GM23338 (cell line): ENCODE results near the gene CBX2. TPM values are rescaled to one million over a fixed set of nuclear protein-coding genes. Genes with fewer than 3 reads are reported as not detected.

ENCODE experiments used
- ATAC-seq: fragments of 200-7000 bp; cut with Tn5 transposase; 3 replicates; pipeline ENCODE4 v1.9.1; 2020
- DNase-seq: peaks from one replicate; pipeline ENCODE4 v3.0.0-alpha.2; 2015; ENCODE audit warnings: low spot score
- H2AFZ ChIP-seq: fragments of 200-600 bp; sonication (generic); 2 replicates; pipeline ENCODE4 v1.8.0; 2016; ENCODE audit warnings: antibody characterized with exemption, mild to moderate bottlenecking, moderate library complexity
- H3F3A ChIP-seq: fragments of 200-600 bp; sonication (generic); replicated peaks from 2 replicates; pipeline ENCODE4 v1.8.0; 2017; ENCODE audit warnings: antibody characterized with exemption, mixed run types, low read depth
- H3K27ac ChIP-seq: fragments of 200-600 bp; sonication (generic); 2 replicates; pipeline ENCODE4 v1.6.1; 2016; ENCODE audit warnings: low read depth
- H3K27me3 ChIP-seq: fragments of 200-600 bp; sonication (generic); 2 replicates; pipeline ENCODE4 v1.8.0; 2016; ENCODE audit warnings: mild to moderate bottlenecking, mixed run types, moderate library complexity; ENCODE audit not compliant: insufficient read depth
- H3K36me3 ChIP-seq: fragments of 200-600 bp; sonication (generic); 2 replicates; pipeline ENCODE4 v1.8.0; 2016; ENCODE audit warnings: mild to moderate bottlenecking; ENCODE audit not compliant: insufficient read depth
- H3K4me1 ChIP-seq: fragments of 200-600 bp; sonication (generic); 2 replicates; pipeline ENCODE4 v1.8.0; 2016; ENCODE audit warnings: mild to moderate bottlenecking, moderate library complexity; ENCODE audit not compliant: insufficient read depth
- H3K4me2 ChIP-seq: fragments of 200-600 bp; sonication (generic); 2 replicates; pipeline ENCODE4 v1.7.1; 2017; ENCODE audit warnings: mixed run types
- H3K4me3 ChIP-seq: fragments of 200-600 bp; sonication (generic); 2 replicates; pipeline ENCODE4 v1.6.1; 2016; ENCODE audit warnings: mixed run types
- H3K79me2 ChIP-seq: fragments of 200-600 bp; sonication (generic); replicated peaks from 2 replicates; pipeline ENCODE4 v1.8.0; 2017; ENCODE audit warnings: mild to moderate bottlenecking; ENCODE audit not compliant: insufficient read depth
- H3K9me2 ChIP-seq: fragments of 200-600 bp; sonication (generic); 2 replicates; pipeline ENCODE4 v1.8.0; 2017; ENCODE audit not compliant: insufficient read depth
- H4K20me1 ChIP-seq: fragments of 200-600 bp; sonication (generic); replicated peaks from 2 replicates; pipeline ENCODE4 v1.8.0; 2017; ENCODE audit warnings: mild to moderate bottlenecking; ENCODE audit not compliant: insufficient read depth
- H3K27ac Mint-ChIP-seq: 2 replicates; pipeline ENCODE4 v1.8.0; 2020; ENCODE audit warnings: inconsistent platforms, mild to moderate bottlenecking, moderate library complexity, mixed read lengths
- H3K27me3 Mint-ChIP-seq: 3 replicates; pipeline ENCODE4 v1.8.0; 2022; ENCODE audit warnings: low read depth, mild to moderate bottlenecking, moderate library complexity, mixed read lengths, inconsistent platforms; ENCODE audit not compliant: insufficient read depth, poor library complexity
- H3K36me3 Mint-ChIP-seq: 3 replicates; pipeline ENCODE4 v1.8.0; 2021; ENCODE audit warnings: low read depth, mild to moderate bottlenecking, inconsistent platforms, moderate library complexity, mixed read lengths
- H3K4me1 Mint-ChIP-seq: 3 replicates; pipeline ENCODE4 v1.8.0; 2020; ENCODE audit warnings: mild to moderate bottlenecking, inconsistent platforms, mixed read lengths
- H3K4me3 Mint-ChIP-seq: 3 replicates; pipeline ENCODE4 v1.8.0; 2021; ENCODE audit warnings: moderate library complexity, mild to moderate bottlenecking, inconsistent platforms, mixed read lengths
- H3K9me3 Mint-ChIP-seq: 3 replicates; pipeline ENCODE4 v1.8.0; 2020; ENCODE audit warnings: moderate library complexity, mild to moderate bottlenecking, inconsistent platforms, mixed read lengths
- CREB1 ChIP-seq: fragments of 250-450 bp; sonication (Bioruptor Pico); IDR thresholded peaks from 2 replicates; pipeline ENCODE4 v1.5.0; 2020; ENCODE audit warnings: low read depth, mild to moderate bottlenecking, moderate library complexity
- CTCF ChIP-seq, 2 experiments: fragments of 200-600 bp in 1 of 2; sonication (generic) in 1 of 2; conservative IDR thresholded peaks; 2 replicates each; pipeline versions ENCODE4 v1.5.1 to v1.6.1; 2016 to 2017; ENCODE audit warnings: antibody characterized with exemption in 2 of 2, low read depth in 2 of 2, mild to moderate bottlenecking in 2 of 2, moderate library complexity in 1 of 2
- ETS1 ChIP-seq: IDR thresholded peaks from 2 replicates; pipeline ENCODE4 v1.6.1; 2016; ENCODE audit warnings: antibody characterized with exemption
- EZH2 ChIP-seq: fragments of 200-600 bp; sonication (generic); IDR thresholded peaks from one replicate; pipeline ENCODE4 v1.8.0; 2017; ENCODE audit warnings: antibody characterized with exemption, mild to moderate bottlenecking, low read depth; ENCODE audit not compliant: unreplicated experiment
- EZH2phosphoT487 ChIP-seq: fragments of 200-600 bp; sonication (generic); IDR thresholded peaks from one replicate; pipeline ENCODE4 v1.8.1; 2018; ENCODE audit warnings: antibody characterized with exemption; ENCODE audit not compliant: unreplicated experiment
- JUNB ChIP-seq: IDR thresholded peaks from one replicate; pipeline ENCODE4 v1.6.1; 2016; ENCODE audit warnings: antibody characterized with exemption; ENCODE audit not compliant: unreplicated experiment
- NANOG ChIP-seq: IDR thresholded peaks from 2 replicates; pipeline ENCODE4 v1.6.1; 2016; ENCODE audit warnings: antibody characterized with exemption, borderline replicate concordance
- POLR2AphosphoS5 ChIP-seq: IDR thresholded peaks from 2 replicates; pipeline ENCODE4 v1.6.1; 2016; ENCODE audit warnings: antibody characterized with exemption, low read depth
- REST ChIP-seq: IDR thresholded peaks from one replicate; pipeline ENCODE4 v1.6.1; 2018; ENCODE audit warnings: antibody characterized with exemption; ENCODE audit not compliant: unreplicated experiment
- STAT1 ChIP-seq: IDR thresholded peaks from one replicate; pipeline ENCODE4 v1.6.1; 2016; ENCODE audit warnings: antibody characterized with exemption; ENCODE audit not compliant: unreplicated experiment
- ZNF114 ChIP-seq: fragments of 250-450 bp; sonication (Bioruptor Pico); IDR thresholded peaks from 2 replicates; pipeline ENCODE4 v1.5.0; 2020; ENCODE audit warnings: mild to moderate bottlenecking, moderate library complexity
- ZNF331 ChIP-seq: fragments of 250-450 bp; sonication (Bioruptor Pico); IDR thresholded peaks from 2 replicates; pipeline ENCODE4 v1.5.0; 2020; ENCODE audit warnings: low read depth, mild to moderate bottlenecking, moderate library complexity
- ZNF462 ChIP-seq: fragments of 250-450 bp; sonication (Bioruptor Pico); IDR thresholded peaks from 2 replicates; pipeline ENCODE4 v1.5.0; 2020; ENCODE audit warnings: mild to moderate bottlenecking, moderate library complexity
- polyA plus RNA-seq: library from polyadenylated mRNA; unstranded; fragments of >200 nt; fragmentation: Nextera tagmentation; extraction: Ambion mirVana; gene quantifications from 2 replicates; pipeline ENCODE4 v1.2.1, GENCODE V29; 2016
- total RNA-seq: library from RNA; depleted of rRNA; stranded (reverse); fragments of >200 nt; shearing (Covaris generic); gene quantifications from 2 replicates; pipeline ENCODE4 v1.2.3, GENCODE V29; 2014

The CBX2 gene
- total and polyA plus RNA-seq, 2 experiments from 2014 or later: 26.6 to 114 TPM

- Mint-ChIP-seq H3K9me3 (peaks cover 10% of the 10 kb centered on the region), H3K4me3 (no peak overlapping the region), H3K27me3 (peaks cover 82% of the 10 kb centered on the region), H3K36me3 (peaks cover 7% of the 10 kb centered on the region; the same call in 1 of the 3 replicates), H3K4me1 (peaks cover 6% of the 10 kb centered on the region), H3K27ac (no peak overlapping the region)
- DNase-seq (no peak), ATAC-seq (no peak)
- peaks cover 93% of the 10 kb centered on the region for H3K27me3 ChIP-seq
- peaks cover 8% of the 10 kb centered on the region; the same call in 1 of the 2 replicates for H3F3A ChIP-seq
- peaks cover 6% of the 10 kb centered on the region; the same call in 1 of the 2 replicates for H4K20me1 ChIP-seq
- no peak for TF ChIP-seq POLR2AphosphoS5
- TF ChIP-seq ETS1: no peak
- no peak for TF ChIP-seq CTCF (conservative IDR thresholded peaks at IDR 0.05; ENCODE audit: low read depth in 2 of 2)
- no peak for TF ChIP-seq EZH2
- TF ChIP-seq CREB1 (CRISPR knock-in tag): no peak
- TF ChIP-seq ZNF114 (CRISPR knock-in tag): no peak
- no peak for TF ChIP-seq NANOG
- no peak for TF ChIP-seq ZNF462 (CRISPR knock-in tag)
- no peak for TF ChIP-seq STAT1
- TF ChIP-seq JUNB: no peak
- TF ChIP-seq REST: no peak
- no peak for TF ChIP-seq EZH2phosphoT487
- no peak for TF ChIP-seq ZNF331
- no peak overlapping the region for H2AFZ ChIP-seq
- no peaks in the 10 kb centered on the region for H3K9me2 ChIP-seq
- no peak overlapping the region for H3K27ac ChIP-seq
- peaks cover 5% of the 10 kb centered on the region; the same call in 1 of the 2 replicates for H3K4me1 ChIP-seq
- H3K4me2 ChIP-seq: no peak overlapping the region
- H3K79me2 ChIP-seq: no peaks in the 10 kb centered on the region
- no peaks in the 10 kb centered on the region for H3K36me3 ChIP-seq
- H3K4me3 ChIP-seq: no peak overlapping the region
Measured at GRCh38 chr17:79819534-79820276, 41.8 kb downstream of the CBX2 start.
